Gastroesophageal sphincter (tissue), 3 donors: ENCODE measurements around the gene THADA.

ENCODE experiments used
- CTCF ChIP-seq, 4 experiments: fragments of 200-600 bp in 2 of 4; fragments of 450-650 bp in 2 of 4; sonication (generic) in 1 of 4; IDR thresholded peaks; one replicate each; pipeline ENCODE4 v1.5.1; 2017 to 2019; ENCODE audit warnings: antibody characterized with exemption in 4 of 4, mild to moderate bottlenecking in 2 of 4, moderate library complexity in 2 of 4
- EP300 ChIP-seq: sonication (generic); formaldehyde crosslinking; IDR thresholded peaks from one replicate; pipeline ENCODE4 v1.6.1; 2017; ENCODE audit warnings: antibody characterized with exemption, mild to moderate bottlenecking
- POLR2AphosphoS5 ChIP-seq: sonication (generic); formaldehyde crosslinking; IDR thresholded peaks from one replicate; pipeline ENCODE4 v1.6.1; 2017; ENCODE audit warnings: antibody characterized with exemption

- TF ChIP-seq CTCF (IDR thresholded peaks at IDR 0.05): no peak
- TF ChIP-seq EP300: no peak
- no peak for TF ChIP-seq POLR2AphosphoS5
These were observed 54.7 kb downstream of the THADA start for GRCh38 chr2:43541165-43541564.
